ENCODE data around the gene KCTD19.

Gene KCTD19

DNA sequence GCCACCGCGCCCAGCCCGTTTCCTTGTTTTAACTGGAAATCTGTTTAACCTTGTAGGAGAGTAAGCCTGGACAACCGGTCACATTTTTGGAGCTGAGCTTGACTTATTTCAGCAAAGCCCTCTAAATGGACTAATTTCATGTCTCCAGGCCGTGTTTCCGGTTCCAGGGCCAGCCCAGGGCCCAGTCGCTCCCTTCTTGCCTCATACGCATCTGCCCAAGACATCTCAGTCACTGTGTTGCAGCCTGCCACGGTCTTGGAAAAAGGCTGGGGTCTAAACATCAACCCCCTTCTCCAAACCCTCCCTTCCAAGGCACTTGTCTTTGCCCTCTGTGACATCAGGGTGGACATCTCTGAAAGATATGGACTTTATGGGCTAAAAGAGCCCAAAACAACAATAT lies 28.3 kb downstream of the KCTD19 start:
- in situ Hi-C loops (cut with MboI; ENCODE audit: low pct_unique_long_range_greater_than_20kb, low sequenced_read_pairs, unreplicated experiment): no loop called here
- DNase-seq (ENCODE audit: low spot score): no peak
- TF ChIP-seq, protein P1, sequence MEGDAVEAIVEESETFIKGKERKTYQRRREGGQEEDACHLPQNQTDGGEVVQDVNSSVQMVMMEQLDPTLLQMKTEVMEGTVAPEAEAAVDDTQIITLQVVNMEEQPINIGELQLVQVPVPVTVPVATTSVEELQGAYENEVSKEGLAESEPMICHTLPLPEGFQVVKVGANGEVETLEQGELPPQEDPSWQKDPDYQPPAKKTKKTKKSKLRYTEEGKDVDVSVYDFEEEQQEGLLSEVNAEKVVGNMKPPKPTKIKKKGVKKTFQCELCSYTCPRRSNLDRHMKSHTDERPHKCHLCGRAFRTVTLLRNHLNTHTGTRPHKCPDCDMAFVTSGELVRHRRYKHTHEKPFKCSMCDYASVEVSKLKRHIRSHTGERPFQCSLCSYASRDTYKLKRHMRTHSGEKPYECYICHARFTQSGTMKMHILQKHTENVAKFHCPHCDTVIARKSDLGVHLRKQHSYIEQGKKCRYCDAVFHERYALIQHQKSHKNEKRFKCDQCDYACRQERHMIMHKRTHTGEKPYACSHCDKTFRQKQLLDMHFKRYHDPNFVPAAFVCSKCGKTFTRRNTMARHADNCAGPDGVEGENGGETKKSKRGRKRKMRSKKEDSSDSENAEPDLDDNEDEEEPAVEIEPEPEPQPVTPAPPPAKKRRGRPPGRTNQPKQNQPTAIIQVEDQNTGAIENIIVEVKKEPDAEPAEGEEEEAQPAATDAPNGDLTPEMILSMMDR (IDR thresholded peaks at IDR 0.05; ENCODE audit: extremely low read depth, insufficient read depth, missing control alignments): no peak

DNA sequence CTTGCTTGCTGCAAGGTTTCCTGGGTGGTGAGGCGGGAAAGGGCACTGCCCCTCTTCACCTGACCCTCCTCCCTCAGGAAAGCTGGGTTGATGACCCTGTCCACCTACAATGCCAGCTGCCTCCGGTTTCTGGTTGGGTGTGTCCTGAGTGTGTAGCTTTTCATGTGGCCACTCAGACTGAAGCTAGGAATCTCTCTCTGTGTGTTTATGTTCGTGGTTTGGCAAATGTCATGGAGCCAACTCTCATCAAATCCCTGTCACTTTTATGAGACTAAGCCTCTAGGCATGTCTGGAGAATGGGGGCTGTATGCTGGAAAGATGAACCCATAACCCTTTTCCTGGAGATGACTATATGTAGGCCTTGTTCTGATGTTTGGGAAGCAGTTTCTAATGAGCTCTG lies 30.1 kb downstream of the KCTD19 start:
- in situ Hi-C loops (cut with MboI; ENCODE audit: low pct_unique_long_range_greater_than_20kb, low sequenced_read_pairs, unreplicated experiment): no loop called here
- DNase-seq (ENCODE audit: low spot score): no peak
- TF ChIP-seq, protein P1 (IDR thresholded peaks at IDR 0.05; ENCODE audit: extremely low read depth, insufficient read depth, missing control alignments): no peak

DNA sequence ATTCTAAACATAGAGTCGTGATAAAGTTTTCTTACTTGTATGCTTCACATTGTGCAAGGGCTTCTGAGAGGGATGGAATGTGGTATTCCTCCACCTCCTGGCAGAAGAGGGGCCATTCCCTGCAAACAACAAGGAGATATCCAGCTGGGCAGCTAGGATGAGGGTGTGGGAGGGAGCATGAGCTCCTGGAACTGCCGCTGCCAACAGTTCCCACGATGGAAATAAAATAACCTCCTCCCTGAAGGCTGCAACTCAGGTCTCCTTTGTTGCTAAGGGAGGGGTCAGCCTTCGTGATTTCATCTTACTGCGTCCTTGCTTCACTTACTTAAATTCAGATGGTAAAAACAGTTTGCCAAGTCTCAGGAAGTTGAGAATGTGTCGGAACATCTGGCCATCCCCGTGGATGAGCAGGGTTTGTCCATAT lies 31.6 kb downstream of the KCTD19 start:
- TF ChIP-seq, protein P1 (IDR thresholded peaks at IDR 0.05; ENCODE audit: extremely low read depth, insufficient read depth, missing control alignments): no peak
- DNase-seq (ENCODE audit: low spot score): no peak
- in situ Hi-C loops (cut with MboI; ENCODE audit: low pct_unique_long_range_greater_than_20kb, low sequenced_read_pairs, unreplicated experiment): no loop called here

DNA sequence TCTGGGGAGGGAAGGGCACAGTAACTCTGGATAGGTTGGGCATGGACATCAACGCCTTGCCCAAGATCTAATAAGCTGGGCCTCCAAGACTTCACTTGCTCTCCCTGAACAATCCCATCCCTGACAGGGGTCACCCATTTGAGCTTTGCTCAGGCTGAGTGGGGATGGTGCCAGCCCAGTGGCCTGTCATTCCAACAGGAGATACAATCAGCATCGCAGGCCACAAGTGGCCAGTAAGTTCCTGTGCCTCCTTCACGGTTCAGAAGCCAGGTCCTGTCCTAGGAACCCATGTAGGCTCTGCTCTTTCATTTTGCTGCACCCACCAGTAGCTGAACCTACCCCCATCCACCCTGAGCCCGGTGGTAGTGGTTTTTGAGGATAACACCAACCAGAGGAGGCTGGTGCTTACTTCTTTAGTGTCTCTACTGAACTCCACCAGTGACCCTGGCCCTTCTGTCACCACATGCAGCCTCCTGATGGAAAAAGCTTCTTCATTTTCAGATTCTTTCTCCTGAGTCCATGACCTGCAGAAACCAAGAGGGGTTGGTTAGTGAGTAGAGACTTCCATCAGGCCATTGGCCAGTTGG lies 32.3 kb downstream of the KCTD19 start:
- TF ChIP-seq, protein P1 (IDR thresholded peaks at IDR 0.05; ENCODE audit: extremely low read depth, insufficient read depth, missing control alignments): no peak
- in situ Hi-C loops (cut with MboI; ENCODE audit: low pct_unique_long_range_greater_than_20kb, low sequenced_read_pairs, unreplicated experiment): no loop called here
- no peak for DNase-seq (ENCODE audit: low spot score)

DNA sequence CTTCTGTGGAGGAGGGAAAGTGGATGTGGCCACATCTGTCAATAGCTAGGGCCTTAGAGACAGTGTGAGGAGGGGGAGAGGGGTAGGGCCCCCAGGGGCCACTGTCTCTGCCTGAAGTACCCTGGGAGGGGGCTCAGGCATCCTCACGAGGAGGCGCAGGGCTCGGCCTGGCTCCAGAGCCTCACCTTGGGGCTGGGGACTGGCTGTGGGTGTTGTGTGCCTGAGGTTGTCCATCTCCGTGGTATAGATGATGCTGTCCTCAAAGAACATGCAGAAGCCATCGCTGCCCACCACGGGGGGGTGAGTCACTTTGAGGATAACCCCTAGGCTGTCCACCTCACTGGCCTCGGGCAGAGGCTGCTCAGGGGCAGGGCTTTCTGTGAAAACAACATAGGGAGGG lies 35.1 kb downstream of the KCTD19 start:
- DNase-seq (ENCODE audit: low spot score): no peak
- TF ChIP-seq, protein P1 (IDR thresholded peaks at IDR 0.05; ENCODE audit: extremely low read depth, insufficient read depth, missing control alignments): no peak
- in situ Hi-C loops (cut with MboI; ENCODE audit: low pct_unique_long_range_greater_than_20kb, low sequenced_read_pairs, unreplicated experiment): no loop called here

DNA sequence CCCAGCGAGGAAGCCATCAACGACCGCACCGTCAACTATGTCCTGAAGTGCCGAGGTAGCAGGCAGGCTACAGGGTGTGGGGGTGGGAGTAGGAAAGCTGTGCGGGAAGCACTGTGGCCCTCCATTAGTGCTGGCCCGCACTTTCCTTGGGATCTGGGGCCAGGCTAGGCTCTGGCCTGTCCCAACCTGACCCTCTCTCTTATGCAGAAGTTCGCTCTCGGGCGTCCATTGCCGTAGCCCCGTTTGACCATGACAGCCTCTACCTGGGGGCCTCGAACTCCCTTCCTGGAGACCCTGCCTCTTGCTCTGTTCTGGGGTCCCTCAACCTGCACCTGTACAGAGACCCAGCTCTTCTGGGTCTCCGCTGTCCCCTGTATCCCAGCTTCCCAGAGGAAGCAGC lies 38.6 kb downstream of the KCTD19 start:
- TF ChIP-seq, protein P1 (IDR thresholded peaks at IDR 0.05; ENCODE audit: extremely low read depth, insufficient read depth, missing control alignments): no peak
- no peak for DNase-seq (ENCODE audit: low spot score)
- in situ Hi-C loops (cut with MboI; ENCODE audit: low pct_unique_long_range_greater_than_20kb, low sequenced_read_pairs, unreplicated experiment): no loop called here
